Ureter (tissue), 1 donor: ENCODE results near the gene MGMT. TPM values are rescaled to one million over a fixed set of nuclear protein-coding genes. Genes with fewer than 3 reads are reported as not detected.
A peak's percentile ranks its signal among the peaks of the same experiment; 100 is the strongest.

ENCODE experiments used
- DNase-seq: peaks from one replicate; pipeline ENCODE4 v3.0.0-alpha.2; 2020; ENCODE audit warnings: low spot score
- total RNA-seq: library from RNA; stranded (reverse); gene quantifications from one replicate; pipeline ENCODE4 v1.2.4, GENCODE V29; 2023
- donor health status: DM: yes; HTN: yes; CAD: no.

Gene MGMT
- total RNA-seq, 1 donor from 2014 or later = 38.6 TPM

- peak; percentile 36 for DNase-seq
Observed at GRCh38 chr10:129520440-129521080, 53.5 kb downstream of the MGMT start.

GRCh38 chr10:129521161-129522025 lies 54.4 kb downstream of the MGMT start:
- DNase-seq = peak; percentile 35

- DNase-seq = peak; percentile 23
Observed at GRCh38 chr10:129522041-129522585, 55.1 kb downstream of the MGMT start.

- peak; percentile 34 for DNase-seq
Observed at GRCh38 chr10:129523031-129523722, 56.1 kb downstream of the MGMT start.

- DNase-seq = peak; percentile 32
Observed at GRCh38 chr10:129523723-129524316, 56.8 kb downstream of the MGMT start.

- no peak for DNase-seq
Observed at GRCh38 chr10:129524936-129525335, 57.9 kb downstream of the MGMT start.

- no peak for DNase-seq
Observed at GRCh38 chr10:129525401-129525801, 58.4 kb downstream of the MGMT start.

GRCh38 chr10:129526943-129527342 lies 59.9 kb downstream of the MGMT start:
- DNase-seq = no peak

GRCh38 chr10:129528376-129528978 lies 61.4 kb downstream of the MGMT start:
- no peak for DNase-seq

- no peak for DNase-seq
Observed at GRCh38 chr10:129530581-129530980, 63.5 kb downstream of the MGMT start.

GRCh38 chr10:129531195-129531968 lies 64.3 kb downstream of the MGMT start:
- DNase-seq = no peak

- DNase-seq = no peak
Observed at GRCh38 chr10:129531969-129532660, 65.1 kb downstream of the MGMT start.

- no peak for DNase-seq
Observed at GRCh38 chr10:129532838-129533237, 65.8 kb downstream of the MGMT start.

GRCh38 chr10:129533281-129533680 lies 66.2 kb downstream of the MGMT start:
- DNase-seq = no peak

GRCh38 chr10:129534826-129535225 lies 67.8 kb downstream of the MGMT start:
- no peak for DNase-seq

GRCh38 chr10:129536336-129536735 lies 69.3 kb downstream of the MGMT start:
- no peak for DNase-seq

- no peak for DNase-seq
Observed at GRCh38 chr10:129537151-129537550, 70.1 kb downstream of the MGMT start.

- no peak for DNase-seq
Observed at GRCh38 chr10:129538236-129538635, 71.2 kb downstream of the MGMT start.

GRCh38 chr10:129541200-129541599 lies 74.2 kb downstream of the MGMT start:
- no peak for DNase-seq
